HepG2 (cell line): ENCODE data around the gene CRYM. TPM values are rescaled to one million over a fixed set of nuclear protein-coding genes. Genes with fewer than 3 reads are reported as not detected.

Source experiments
- CREBL2 ChIP-seq: sonication (generic); formaldehyde crosslinking; IDR thresholded peaks from 2 replicates; pipeline ENCODE4 v1.8.1; 2023; ENCODE audit warnings: missing genetic modification reagents, mild to moderate bottlenecking, borderline replicate concordance
- CREM ChIP-seq, 2 experiments: sonication (generic) in 1 of 2; formaldehyde crosslinking in 1 of 2; IDR thresholded peaks; 2 replicates each; pipeline versions ENCODE4 v1.4.0 to v1.6.1; 2016 to 2020; ENCODE audit warnings: antibody characterized with exemption in 1 of 2, mild to moderate bottlenecking in 1 of 2, missing genetic modification reagents in 1 of 2
- ERF ChIP-seq: IDR thresholded peaks from 2 replicates; pipeline ENCODE4 v1.6.1; 2018; ENCODE audit warnings: missing biosample characterization, missing genetic modification reagents
- KDM3A ChIP-seq: IDR thresholded peaks from 2 replicates; pipeline ENCODE4 v1.6.1; 2018; ENCODE audit warnings: low read depth, missing compliant biosample characterization
- NFE2 ChIP-seq: sonication (generic); formaldehyde crosslinking; IDR thresholded peaks from 2 replicates; pipeline ENCODE4 v1.4.0; 2020; ENCODE audit warnings: missing genetic modification reagents
- PRPF4 ChIP-seq: fragments of 200-400 bp; formaldehyde crosslinking; IDR thresholded peaks from 2 replicates; pipeline ENCODE4 v1.6.1; 2016; ENCODE audit warnings: low read length, low read depth; ENCODE audit not compliant: poor library complexity, severe bottlenecking
- RARG ChIP-seq: sonication (generic); formaldehyde crosslinking; IDR thresholded peaks from 2 replicates; pipeline ENCODE4 v1.4.0; 2020; ENCODE audit warnings: low read depth, mild to moderate bottlenecking, missing genetic modification reagents
- RCOR2 ChIP-seq: IDR thresholded peaks from 2 replicates; pipeline ENCODE4 v1.6.1; 2016; ENCODE audit warnings: missing biosample characterization, missing genetic modification reagents
- RFX1 ChIP-seq: fragments of 450-650 bp; IDR thresholded peaks from 2 replicates; pipeline ENCODE4 v1.6.1; 2017
- SAFB2 ChIP-seq: sonication (generic); formaldehyde crosslinking; IDR thresholded peaks from 2 replicates; pipeline ENCODE4 v1.5.1; 2020; ENCODE audit warnings: missing genetic modification reagents, low read depth, mild to moderate bottlenecking, borderline replicate concordance
- SAP130 ChIP-seq: IDR thresholded peaks from 2 replicates; pipeline ENCODE4 v1.6.1; 2016; ENCODE audit warnings: low read depth
- SRF ChIP-seq: IDR thresholded peaks from 2 replicates; pipeline ENCODE4 v1.6.1; 2011; ENCODE audit warnings: mild to moderate bottlenecking, low read depth, low read length, moderate library complexity
- TBX3 ChIP-seq: fragments of 450-650 bp; IDR thresholded peaks from 2 replicates; pipeline ENCODE4 v1.6.1; 2017; ENCODE audit warnings: antibody characterized with exemption, mild to moderate bottlenecking, inconsistent platforms, borderline replicate concordance
- ZBTB7B ChIP-seq: sonication (generic); formaldehyde crosslinking; IDR thresholded peaks from 2 replicates; pipeline ENCODE4 v1.4.0; 2020; ENCODE audit warnings: missing genetic modification reagents
- ZNF317 ChIP-seq: sonication (generic); formaldehyde crosslinking; IDR thresholded peaks from 2 replicates; pipeline ENCODE4 v1.5.0; 2020; ENCODE audit warnings: mild to moderate bottlenecking, missing genetic modification reagents
- ZNF33A ChIP-seq: sonication (generic); formaldehyde crosslinking; IDR thresholded peaks from 2 replicates; pipeline ENCODE4 v1.5.1; 2020; ENCODE audit warnings: missing genetic modification reagents, mild to moderate bottlenecking, moderate library complexity, borderline replicate concordance
- ZNF382 ChIP-seq: sonication (generic); formaldehyde crosslinking; IDR thresholded peaks from 2 replicates; pipeline ENCODE4 v1.5.0; 2020; ENCODE audit warnings: missing genetic modification reagents, mild to moderate bottlenecking, borderline replicate concordance
- ZNF609 ChIP-seq: sonication (generic); formaldehyde crosslinking; IDR thresholded peaks from 2 replicates; pipeline ENCODE4 v1.4.0; 2020; ENCODE audit warnings: mild to moderate bottlenecking, missing genetic modification reagents, borderline replicate concordance
- ZNF619 ChIP-seq: sonication (generic); formaldehyde crosslinking; IDR thresholded peaks from 2 replicates; pipeline ENCODE4 v1.4.0; 2020; ENCODE audit warnings: mild to moderate bottlenecking, missing genetic modification reagents
- ZNF737 ChIP-seq: sonication (generic); formaldehyde crosslinking; IDR thresholded peaks from 2 replicates; pipeline ENCODE4 v1.5.0; 2020; ENCODE audit warnings: missing genetic modification reagents, mild to moderate bottlenecking, borderline replicate concordance
- ZNF768 ChIP-seq: sonication (generic); formaldehyde crosslinking; IDR thresholded peaks from 2 replicates; pipeline ENCODE4 v1.4.0; 2020; ENCODE audit warnings: missing genetic modification reagents
- polyA plus RNA-seq, 8 experiments: library from polyadenylated mRNA; depleted of rRNA in 3 of 8; stranded (reverse) in 7 of 8; unstranded in 1 of 8; fragments of >200 nt; fragmentation: Illumina TruSeq in 4 of 8; extraction: Trizol in 4 of 8; gene quantifications; 2 replicates each; pipeline versions ENCODE4 v1.2.1 to v1.2.3, GENCODE V29; 2011 to 2016; ENCODE audit warnings: low read depth in 4 of 8, missing spikeins in 1 of 8, mixed read lengths in 1 of 8; ENCODE audit not compliant: insufficient read depth in 1 of 8
- total RNA-seq, 5 experiments: library from RNA; depleted of rRNA; stranded (reverse); fragments of >200 nt; fragmentation: Illumina TruSeq; extraction: Trizol; gene quantifications; 2 replicates each; pipeline ENCODE4 v1.2.3, GENCODE V29; 2016; ENCODE audit warnings: low read depth in 1 of 5
- TF ChIP-seq, protein P1 (sequence below): sonication (generic); formaldehyde crosslinking; conservative IDR thresholded peaks from 2 replicates; pipeline ENCODE4 v1.8.0; 2022; ENCODE audit warnings: missing genetic modification reagents
- TF ChIP-seq, protein P2 (sequence below): sonication (generic); formaldehyde crosslinking; IDR thresholded peaks from 2 replicates; pipeline ENCODE4 v1.5.0; 2020; ENCODE audit warnings: missing genetic modification reagents

Gene CRYM
- total and polyA plus RNA-seq, 2 of the 13 experiments (the other 11 are each of a cell fraction or from before 2014, with no cell fraction given): 1.9 to 2.2 TPM

DNA sequence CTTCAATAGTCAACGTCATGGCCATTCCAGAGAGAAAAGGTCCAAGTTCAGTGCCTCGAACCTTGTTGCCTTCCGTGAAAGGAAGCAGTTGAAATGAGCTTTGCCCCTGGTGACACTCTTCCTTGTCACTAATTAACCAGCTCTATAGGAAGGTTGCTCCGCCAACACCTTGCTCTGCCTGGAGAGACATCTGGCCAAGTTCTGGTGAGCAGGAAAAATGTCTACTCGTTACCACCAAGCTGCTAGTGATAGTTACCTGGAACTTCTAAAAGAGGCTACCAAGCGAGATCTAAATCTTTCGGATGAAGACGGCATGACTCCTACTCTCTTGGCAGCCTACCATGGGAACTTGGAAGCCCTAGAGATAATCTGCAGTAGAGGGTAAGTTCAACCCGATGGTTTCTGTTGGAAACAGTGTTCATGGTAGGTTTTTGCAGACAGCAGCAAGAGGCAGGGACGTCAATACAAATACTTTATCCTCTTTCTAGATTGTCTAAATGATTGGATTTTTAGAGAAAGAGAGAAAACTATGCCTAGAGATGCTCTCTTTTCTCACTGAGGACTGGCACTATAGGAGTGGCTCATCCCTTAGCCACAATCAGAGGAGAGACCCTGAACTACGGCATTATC is 44.5 kb downstream of the CRYM start, which contains the start of gene ANKS4B (continued):
- peak; percentile 92 for TF ChIP-seq ZNF609
- TF ChIP-seq PRPF4: no peak
- peak; percentile 88 for TF ChIP-seq ZNF317
- peak; percentile 99 for TF ChIP-seq ERF (CRISPR knock-in tag)
- peak; percentile 88 for TF ChIP-seq CREM (IDR thresholded peaks at IDR 0.05)
- no peak for TF ChIP-seq CREM (CRISPR knock-in tag; IDR thresholded peaks at IDR 0.05)
- TF ChIP-seq KDM3A (CRISPR knock-in tag): no peak
- no peak for TF ChIP-seq RFX1
- peak; percentile 53; the same call in 1 of the 2 replicates for TF ChIP-seq ZBTB7B (CRISPR knock-in tag)
- TF ChIP-seq NFE2: no peak
- no peak for TF ChIP-seq RARG (CRISPR knock-in tag)
- TF ChIP-seq, protein P1, sequence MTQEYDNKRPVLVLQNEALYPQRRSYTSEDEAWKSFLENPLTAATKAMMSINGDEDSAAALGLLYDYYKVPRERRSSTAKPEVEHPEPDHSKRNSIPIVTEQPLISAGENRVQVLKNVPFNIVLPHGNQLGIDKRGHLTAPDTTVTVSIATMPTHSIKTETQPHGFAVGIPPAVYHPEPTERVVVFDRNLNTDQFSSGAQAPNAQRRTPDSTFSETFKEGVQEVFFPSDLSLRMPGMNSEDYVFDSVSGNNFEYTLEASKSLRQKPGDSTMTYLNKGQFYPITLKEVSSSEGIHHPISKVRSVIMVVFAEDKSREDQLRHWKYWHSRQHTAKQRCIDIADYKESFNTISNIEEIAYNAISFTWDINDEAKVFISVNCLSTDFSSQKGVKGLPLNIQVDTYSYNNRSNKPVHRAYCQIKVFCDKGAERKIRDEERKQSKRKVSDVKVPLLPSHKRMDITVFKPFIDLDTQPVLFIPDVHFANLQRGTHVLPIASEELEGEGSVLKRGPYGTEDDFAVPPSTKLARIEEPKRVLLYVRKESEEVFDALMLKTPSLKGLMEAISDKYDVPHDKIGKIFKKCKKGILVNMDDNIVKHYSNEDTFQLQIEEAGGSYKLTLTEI (CRISPR knock-in tag): no peak
- peak; percentile 68 for TF ChIP-seq RCOR2 (CRISPR knock-in tag)
- TF ChIP-seq ZNF737: no peak
- TF ChIP-seq ZNF768 (CRISPR knock-in tag): no peak
- TF ChIP-seq SRF: peak; percentile 79; the same call in 1 of the 2 replicates
- no peak; the same call in 1 of the 2 replicates for TF ChIP-seq SAFB2 (CRISPR knock-in tag)
- no peak for TF ChIP-seq ZNF33A (CRISPR knock-in tag)
- no peak for TF ChIP-seq CREBL2 (CRISPR knock-in tag)
- TF ChIP-seq TBX3: peak; percentile 88; the same call in 1 of the 2 replicates
- TF ChIP-seq ZNF619 (CRISPR knock-in tag): 0 out of 2 replicates have a peak, but pooled peaks have one; percentile 80
- TF ChIP-seq, protein P2, sequence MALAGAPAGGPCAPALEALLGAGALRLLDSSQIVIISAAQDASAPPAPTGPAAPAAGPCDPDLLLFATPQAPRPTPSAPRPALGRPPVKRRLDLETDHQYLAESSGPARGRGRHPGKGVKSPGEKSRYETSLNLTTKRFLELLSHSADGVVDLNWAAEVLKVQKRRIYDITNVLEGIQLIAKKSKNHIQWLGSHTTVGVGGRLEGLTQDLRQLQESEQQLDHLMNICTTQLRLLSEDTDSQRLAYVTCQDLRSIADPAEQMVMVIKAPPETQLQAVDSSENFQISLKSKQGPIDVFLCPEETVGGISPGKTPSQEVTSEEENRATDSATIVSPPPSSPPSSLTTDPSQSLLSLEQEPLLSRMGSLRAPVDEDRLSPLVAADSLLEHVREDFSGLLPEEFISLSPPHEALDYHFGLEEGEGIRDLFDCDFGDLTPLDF: no peak
- no peak for TF ChIP-seq ZNF382
- TF ChIP-seq SAP130 (CRISPR knock-in tag): peak; percentile 98
